K562 (cell line): ENCODE data around the gene NECTIN4. TPM values are rescaled to one million over a fixed set of nuclear protein-coding genes. Genes with fewer than 3 reads are reported as not detected.

Source experiments
- ATAC-seq: fragments of 200-7000 bp; cut with Tn5 transposase; 3 replicates; pipeline ENCODE4 v1.9.1; 2020; ENCODE audit warnings: moderate library complexity
- Bru-seq: library from RNA; stranded (reverse); fragments of 400-500 nt; gene quantifications from one replicate; lab custom pipeline; 2021; lab: Mats Ljungman, UMichigan
- BruChase-seq, 2 experiments: library from RNA; stranded (reverse); fragments of 400-500 nt; gene quantifications; one replicate each; lab custom pipeline; 2021; lab: Mats Ljungman, UMichigan
- BruUV-seq: library from RNA; stranded (reverse); fragments of 400-500 nt; replicated peaks from 2 replicates; lab custom pipeline; 2021; lab: Mats Ljungman, UMichigan
- CTCF ChIA-PET: fragments of 300-600 bp; formaldehyde crosslinking; extraction: SDS; loops from one replicate; lab custom pipeline; 2021; ENCODE audit warnings: low intra/inter-chr PET ratio; lab: Yijun Ruan, JAX
- POLR2A ChIA-PET: fragments of 300-600, 350-650 bp; sonication (Branson Sonifier 250); formaldehyde crosslinking; extraction: SDS; loops from one replicate; lab custom pipeline; 2021; ENCODE audit warnings: antibody characterized with exemption, inconsistent platforms; lab: Yijun Ruan, JAX
- DNase-seq, 4 experiments: peaks; one replicate each; pipeline versions ENCODE4 v3.0.0 to v3.0.0-alpha.2; 2011 to 2018; ENCODE audit warnings: low spot score in 3 of 4, mixed read lengths in 3 of 4; ENCODE audit errors: extremely low read depth in 1 of 4
- FAIRE-seq: peaks from 2 replicates; lab custom pipeline; 2011; peaks lifted over from hg19 to GRCh38; lab: Jason Lieb, UNC
- H2AFZ ChIP-seq: 2 replicates; pipeline ENCODE4 v1.6.0; 2011; ENCODE audit warnings: low read depth, low read length, control low read depth, inconsistent platforms
- H3K27ac ChIP-seq: fragments of 200-600 bp; 3 replicates; pipeline ENCODE4 v1.8.0; 2011; ENCODE audit warnings: low read depth, mild to moderate bottlenecking, control low read depth, inconsistent platforms, low read length, moderate library complexity, mixed read lengths; ENCODE audit errors: extremely low read depth
- H3K27me3 ChIP-seq, 2 experiments: fragments of 300-600 bp in 1 of 2; 2 replicates in 1 of 2; 3 replicates in 1 of 2; pipeline versions ENCODE4 v1.6.0 to v1.8.0; 2011; ENCODE audit warnings: inconsistent platforms in 2 of 2, low read length in 2 of 2, mild to moderate bottlenecking in 1 of 2, mixed read lengths in 1 of 2, moderate library complexity in 1 of 2; ENCODE audit not compliant: control insufficient read depth in 2 of 2, insufficient read depth in 2 of 2
- H3K36me3 ChIP-seq: fragments of 300-600 bp; 3 replicates; pipeline ENCODE4 v1.8.0; 2011; ENCODE audit warnings: mild to moderate bottlenecking, low read length, inconsistent platforms; ENCODE audit not compliant: control insufficient read depth, insufficient read depth
- H3K4me1 ChIP-seq, 2 experiments: fragments of 200-600 bp in 1 of 2; replicated peaks in 1 of 2; 2 replicates in 1 of 2; 3 replicates in 1 of 2; pipeline versions ENCODE4 v1.5.1 to v1.8.0; 2011; ENCODE audit warnings: inconsistent platforms in 2 of 2, low read length in 2 of 2, mild to moderate bottlenecking in 1 of 2, mixed read lengths in 1 of 2, moderate library complexity in 1 of 2; ENCODE audit not compliant: control insufficient read depth in 2 of 2, insufficient read depth in 2 of 2
- H3K4me2 ChIP-seq: 2 replicates; pipeline ENCODE4 v1.6.1; 2011; ENCODE audit warnings: low read length, control low read depth, inconsistent platforms, mixed read lengths; ENCODE audit not compliant: insufficient read depth
- H3K4me3 ChIP-seq: fragments of 200-600 bp; sonication (generic), shearing (Covaris generic); 2 replicates; pipeline ENCODE4 v1.5.1; 2016; ENCODE audit warnings: control low read depth, inconsistent platforms
- H3K79me2 ChIP-seq: fragments of 200-600 bp; 3 replicates; pipeline ENCODE4 v1.8.0; 2011; ENCODE audit warnings: low read length, inconsistent platforms; ENCODE audit not compliant: control insufficient read depth, insufficient read depth
- H3K9ac ChIP-seq, 2 experiments: 2 replicates each; pipeline versions ENCODE4 v1.6.0 to v1.6.1; 2011; ENCODE audit warnings: low read depth in 2 of 2, low read length in 2 of 2, control low read depth in 1 of 2, inconsistent platforms in 1 of 2, mild to moderate bottlenecking in 1 of 2, mixed read lengths in 1 of 2; ENCODE audit not compliant: insufficient read depth in 1 of 2
- H3K9me1 ChIP-seq: one replicate; pipeline ENCODE4 v1.6.0; 2011; ENCODE audit warnings: inconsistent platforms, mild to moderate bottlenecking, low read length, moderate library complexity; ENCODE audit not compliant: control insufficient read depth, insufficient read depth
- H3K9me3 ChIP-seq: replicated peaks from 2 replicates; pipeline ENCODE4 v1.5.1; 2011; ENCODE audit warnings: low read depth, low read length, inconsistent platforms; ENCODE audit not compliant: control insufficient read depth, insufficient read depth
- H4K20me1 ChIP-seq: replicated peaks from 2 replicates; pipeline ENCODE4 v1.6.1; 2011; ENCODE audit warnings: low read length, inconsistent platforms, mixed read lengths; ENCODE audit not compliant: control insufficient read depth, insufficient read depth
- MAFF ChIP-seq: IDR thresholded peaks from 2 replicates; pipeline ENCODE4 v1.6.1; 2012; ENCODE audit warnings: low read length, improper control_type of control experiment
- NKRF ChIP-seq: fragments of 450-650 bp; IDR thresholded peaks from 2 replicates; pipeline ENCODE4 v1.6.1; 2016; ENCODE audit warnings: borderline replicate concordance
- PYGO2 ChIP-seq: fragments of 450-650 bp; IDR thresholded peaks from 2 replicates; pipeline ENCODE4 v1.6.1; 2016; ENCODE audit warnings: mild to moderate bottlenecking, missing genetic modification characterization, moderate library complexity, missing compliant biosample characterization
- RFX1 ChIP-seq: fragments of 450-650 bp; IDR thresholded peaks from 2 replicates; pipeline ENCODE4 v1.6.1; 2016; ENCODE audit warnings: mild to moderate bottlenecking, moderate library complexity
- TAF1 ChIP-seq: IDR thresholded peaks from 2 replicates; pipeline ENCODE4 v1.6.1; 2011; ENCODE audit warnings: mild to moderate bottlenecking, low read length, moderate library complexity; ENCODE audit not compliant: insufficient read depth, control insufficient read depth, severe bottlenecking; ENCODE audit errors: extremely low read depth
- TEAD4 ChIP-seq, 2 experiments: sonication (generic) in 1 of 2; formaldehyde crosslinking in 1 of 2; IDR thresholded peaks; 2 replicates each; pipeline versions ENCODE4 v1.6.1 to v1.8.0; 2012 to 2022; ENCODE audit warnings: borderline replicate concordance in 1 of 2, inconsistent platforms in 1 of 2, low read length in 1 of 2, mild to moderate bottlenecking in 1 of 2, missing genetic modification reagents in 1 of 2
- ZKSCAN8 ChIP-seq: fragments of 200-800 bp; sonication (Bioruptor generic); IDR thresholded peaks from 2 replicates; pipeline ENCODE4 v1.6.1; 2016; ENCODE audit warnings: missing genetic modification characterization, missing compliant biosample characterization
- ZNF274 ChIP-seq: IDR thresholded peaks from 2 replicates; pipeline ENCODE4 v1.6.1; 2011; ENCODE audit warnings: low read depth, mild to moderate bottlenecking, low read length, moderate library complexity, borderline replicate concordance
- ZNF79 ChIP-seq: fragments of 250-450 bp; sonication (Bioruptor Pico); IDR thresholded peaks from 2 replicates; pipeline ENCODE4 v1.4.0; 2020; ENCODE audit warnings: low read depth, mild to moderate bottlenecking, moderate library complexity
- WGBS: fragments of 100-300 bp; shearing (Covaris generic); methylation state at CpG from one replicate; pipeline ENCODE4 v1.1.6; 2016; ENCODE audit warnings: low coverage, mixed read lengths; ENCODE audit not compliant: insufficient coverage; ENCODE audit errors: missing lambda C conversion rate; 5-methylcytosine and 5-hydroxymethylcytosine counted together
- in situ Hi-C: fragments of 300-500 bp; cut with MboI; formaldehyde crosslinking; loops from 4 replicates; pipeline ENCODE4 v1.15.0; 2018; ENCODE audit warnings: inconsistent platforms, mixed read lengths
- intact Hi-C: fragments of 100-400 bp; cut with micrococcal nuclease; formaldehyde crosslinking; loops from 2 replicates; pipeline ENCODE4 v1.14.2; 2022
- long read RNA-seq, 3 experiments: library from polyadenylated mRNA in 2 of 3; library from RNA in 1 of 3; unstranded in 2 of 3; stranded (forward) in 1 of 3; transcript quantifications; one replicate each; pipeline ENCODE4 v2.0.0, GENCODE V29; 2019 to 2022
- polyA minus RNA-seq, 3 experiments: library from RNA; depleted of rRNA, polyadenylated mRNA; stranded (reverse); fragments of >200 nt; gene quantifications; 2 replicates each; pipeline ENCODE4 v1.2.3, GENCODE V29; 2011
- polyA plus RNA-seq, 8 experiments: library from polyadenylated mRNA; depleted of rRNA in 4 of 8; stranded (reverse) in 5 of 8; unstranded in 3 of 8; fragments of >200 nt; fragmentation: Nextera tagmentation in 2 of 8; fragmentation: Illumina TruSeq in 1 of 8; extraction: Ambion mirVana in 2 of 8; extraction: Trizol in 1 of 8; gene quantifications; 2 replicates each; pipeline versions ENCODE4 v1.2.1 to v1.2.3, GENCODE V29; 2011 to 2014; ENCODE audit warnings: inconsistent platforms in 1 of 8, missing spikeins in 1 of 8
- total RNA-seq, 7 experiments: library from RNA; depleted of rRNA in 6 of 7; stranded (reverse); fragments of >200 nt in 6 of 7; fragmentation: Illumina TruSeq in 2 of 7; extraction: Trizol in 2 of 7; gene quantifications; 2 replicates each; pipeline versions ENCODE4 v1.2.1 to v1.2.3, GENCODE V29; 2011 to 2021; ENCODE audit warnings: low replicate concordance in 1 of 7
- TF ChIP-seq, protein P1 (sequence below): fragments of 250-450 bp; sonication (Bioruptor Pico); IDR thresholded peaks from 2 replicates; pipeline ENCODE4 v1.8.0; 2021; ENCODE audit warnings: borderline replicate concordance, mild to moderate bottlenecking, moderate library complexity; ENCODE audit not compliant: poor library complexity, severe bottlenecking
- TF ChIP-seq, protein P2 (sequence below): sonication (generic); formaldehyde crosslinking; IDR thresholded peaks from 2 replicates; pipeline ENCODE4 v1.8.1; 2023; ENCODE audit warnings: mild to moderate bottlenecking, missing genetic modification reagents

Gene NECTIN4
- total RNA-seq (2011; cell fraction: chromatin; rRNA removed; ENCODE audit: low replicate concordance): 0.16 and 0.25 TPM in 2 replicates
- total RNA-seq (2011; cell fraction: nucleolus; rRNA removed): not detected in 2 replicates
- total RNA-seq (2011; cell fraction: nucleoplasm; rRNA removed): not detected in 2 replicates
- total RNA-seq (2014; rRNA removed) (not detected in 2 replicates), total RNA-seq (2014; rRNA removed; fragmentation: Illumina TruSeq; extraction: Trizol) (not detected in 2 replicates), total RNA-seq (2015; rRNA removed; fragmentation: Illumina TruSeq; extraction: Trizol) (not detected in 2 replicates), total RNA-seq (2021) (0.09 TPM in 1 of 2 replicates, not detected in the other), polyA plus RNA-seq (2011; rRNA removed) (0.01 TPM in 1 of 2 replicates, not detected in the other), polyA plus RNA-seq (2014; fragmentation: Illumina TruSeq; extraction: Trizol) (not detected in 2 replicates), polyA plus RNA-seq (2014; fragmentation: Nextera tagmentation; extraction: Ambion mirVana) (not detected), polyA plus RNA-seq (2014; rRNA removed) (0.09 TPM in 1 of 2 replicates, not detected in the other), polyA minus RNA-seq (2011; rRNA and poly(A)+ RNA removed) (not detected in 2 replicates), Bru-seq, nascent RNA (percentile 21 among the genes with signal in this experiment), BruChase-seq, experiment 1, labeled RNA remaining after a 2-hour chase (percentile 25 among the genes with signal in this experiment), BruChase-seq, experiment 2, labeled RNA remaining after a 6-hour chase (percentile 24 among the genes with signal in this experiment)
- 0.01 and 0.13 TPM in 2 replicates for polyA plus RNA-seq (2011; cell fraction: cytosol; rRNA removed)
- 0.10 and 0.18 TPM in 2 replicates for polyA plus RNA-seq (2011; cell fraction: nucleus; rRNA removed)
- 0.07 and 0.12 TPM in 2 replicates for polyA plus RNA-seq (2012)
- not detected in 2 replicates for polyA minus RNA-seq (2011; cell fraction: cytosol; rRNA and poly(A)+ RNA removed)
- 0.27 TPM in 1 of 2 replicates, not detected in the other for polyA minus RNA-seq (2011; cell fraction: nucleus; rRNA and poly(A)+ RNA removed)
- long read RNA-seq, experiment 1: 0 reads
- long read RNA-seq, experiment 2: 0 reads
- long read RNA-seq, experiment 3: 0 reads

DNA sequence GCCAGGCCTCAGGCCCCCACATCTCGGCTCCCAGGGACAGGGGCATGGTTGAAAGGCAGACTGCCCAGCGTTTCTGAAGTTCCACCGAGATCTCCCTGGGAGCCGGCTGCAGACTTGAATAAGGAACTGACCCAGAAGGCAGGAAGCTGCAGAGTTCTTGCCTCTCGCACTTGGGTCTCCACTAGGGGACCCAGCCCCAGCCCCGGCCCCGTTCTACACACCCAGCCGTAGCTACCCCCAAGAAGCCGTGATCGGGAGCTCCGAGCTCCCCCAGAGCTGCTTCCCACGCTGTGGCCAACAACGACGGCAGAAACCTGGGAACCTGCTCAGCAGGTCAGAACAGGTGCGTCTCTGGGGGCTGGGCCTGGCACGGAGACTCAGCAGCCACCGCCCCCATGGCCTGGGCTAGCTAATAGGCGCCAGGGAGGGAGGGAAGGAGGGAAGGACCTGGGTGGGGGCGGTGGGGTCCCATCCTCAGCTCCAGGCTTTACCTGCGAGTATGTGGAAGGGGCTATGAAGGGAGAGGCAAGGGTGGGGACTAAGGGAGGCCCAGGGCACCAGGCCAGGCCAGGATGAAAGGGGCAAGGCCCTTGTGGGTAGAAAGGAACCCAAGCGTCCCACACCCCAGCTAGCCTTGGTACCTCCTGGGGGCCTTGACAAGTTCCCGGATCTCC is at the start of gene NECTIN4:
TSS of gene NECTIN4 (minus strand) at position 308 of the 674 bp plus-strand sequence. CDS start at position 46, 262 bp downstream.
- H3K4me3 ChIP-seq: no peak within 1 kb of the TSS
- H3K27me3 ChIP-seq: no peaks in the 10 kb centered on the region
- H3K9me3 ChIP-seq: 0 out of 2 replicates have a peak, but pooled peaks cover 3% of the 10 kb centered on the region
- in situ Hi-C loops (loop anchor here (25.0 kb wide), 1 partner anchor 252 kb away; no protein-coding TSS in a partner anchor), intact Hi-C loops (no loop called here)
- no peak within 1 kb of the TSS for H3K27ac ChIP-seq
- ATAC-seq: no peak
- no peaks in the 10 kb centered on the region for H3K79me2 ChIP-seq
- H3K36me3 ChIP-seq: no peaks in the 10 kb centered on the region
- ChIA-PET POLR2A (interaction anchor here (0.9 kb wide), 1 partner anchor 8 kb away, joined by 3 read pairs; the partner anchor contains the start of gene KLHDC9), CTCF (no interaction called here)
- H3K9me1 ChIP-seq: no peaks in the 10 kb centered on the region
- H4K20me1 ChIP-seq: no peaks in the 10 kb centered on the region
- H2AFZ ChIP-seq: no peak within 1 kb of the TSS
- no peak for FAIRE-seq
- H3K4me2 ChIP-seq: no peak within 1 kb of the TSS
- H3K9ac ChIP-seq: no peak within 1 kb of the TSS; a peak in 1 of 4 replicates
- DNase-seq: no peak
- BruUV-seq: no TSS peak
- peaks cover under 1 to 5% of the 10 kb centered on the region in 2 experiments; a peak in 3 of 5 replicates for H3K4me1 ChIP-seq
- 40% methylated on average over 17 of the region's 22 CpGs for WGBS
- no peak for TF ChIP-seq ZNF274
- no peak for TF ChIP-seq ZKSCAN8 (CRISPR knock-in tag)
- TF ChIP-seq TEAD4 (IDR thresholded peaks at IDR 0.05; ENCODE audit: low read length): no peak
- TF ChIP-seq TEAD4 (CRISPR knock-in tag; IDR thresholded peaks at IDR 0.05; ENCODE audit: borderline replicate concordance): no peak
- TF ChIP-seq ZNF79: no peak
- TF ChIP-seq RFX1: no peak
- TF ChIP-seq MAFF: no peak
- no peak for TF ChIP-seq TAF1
- TF ChIP-seq, protein P1, sequence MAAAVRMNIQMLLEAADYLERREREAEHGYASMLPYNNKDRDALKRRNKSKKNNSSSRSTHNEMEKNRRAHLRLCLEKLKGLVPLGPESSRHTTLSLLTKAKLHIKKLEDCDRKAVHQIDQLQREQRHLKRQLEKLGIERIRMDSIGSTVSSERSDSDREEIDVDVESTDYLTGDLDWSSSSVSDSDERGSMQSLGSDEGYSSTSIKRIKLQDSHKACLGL: no peak
- no peak for TF ChIP-seq PYGO2 (tag)
- TF ChIP-seq NKRF: no peak
- TF ChIP-seq, protein P2, sequence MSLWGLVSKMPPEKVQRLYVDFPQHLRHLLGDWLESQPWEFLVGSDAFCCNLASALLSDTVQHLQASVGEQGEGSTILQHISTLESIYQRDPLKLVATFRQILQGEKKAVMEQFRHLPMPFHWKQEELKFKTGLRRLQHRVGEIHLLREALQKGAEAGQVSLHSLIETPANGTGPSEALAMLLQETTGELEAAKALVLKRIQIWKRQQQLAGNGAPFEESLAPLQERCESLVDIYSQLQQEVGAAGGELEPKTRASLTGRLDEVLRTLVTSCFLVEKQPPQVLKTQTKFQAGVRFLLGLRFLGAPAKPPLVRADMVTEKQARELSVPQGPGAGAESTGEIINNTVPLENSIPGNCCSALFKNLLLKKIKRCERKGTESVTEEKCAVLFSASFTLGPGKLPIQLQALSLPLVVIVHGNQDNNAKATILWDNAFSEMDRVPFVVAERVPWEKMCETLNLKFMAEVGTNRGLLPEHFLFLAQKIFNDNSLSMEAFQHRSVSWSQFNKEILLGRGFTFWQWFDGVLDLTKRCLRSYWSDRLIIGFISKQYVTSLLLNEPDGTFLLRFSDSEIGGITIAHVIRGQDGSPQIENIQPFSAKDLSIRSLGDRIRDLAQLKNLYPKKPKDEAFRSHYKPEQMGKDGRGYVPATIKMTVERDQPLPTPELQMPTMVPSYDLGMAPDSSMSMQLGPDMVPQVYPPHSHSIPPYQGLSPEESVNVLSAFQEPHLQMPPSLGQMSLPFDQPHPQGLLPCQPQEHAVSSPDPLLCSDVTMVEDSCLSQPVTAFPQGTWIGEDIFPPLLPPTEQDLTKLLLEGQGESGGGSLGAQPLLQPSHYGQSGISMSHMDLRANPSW (CRISPR knock-in tag): no peak
